ENCODE data around the gene NPAS2.

GRCh38 chr2:100846716-100847115, 26.8 kb downstream of the NPAS2 start:
- TF ChIP-seq CTCF (conservative IDR thresholded peaks at IDR 0.05) (no peak), EZH2 (IDR thresholded peaks at IDR 0.05; ENCODE audit: low read depth) (no peak)

Data from PC-9 (cell line).